Activated naive CD8-positive, alpha-beta T cell treated with anti-CD3 and anti-CD28 coated beads, Interleukin-2, amount 50 U/mL, for 16 hours (primary cell): ENCODE results near the gene NAA50.

Source experiments
- DNase-seq: peaks from one replicate; pipeline ENCODE4 v3.0.0-alpha.2; 2020; ENCODE audit warnings: low read depth, low spot score

Gene NAA50

DNA sequence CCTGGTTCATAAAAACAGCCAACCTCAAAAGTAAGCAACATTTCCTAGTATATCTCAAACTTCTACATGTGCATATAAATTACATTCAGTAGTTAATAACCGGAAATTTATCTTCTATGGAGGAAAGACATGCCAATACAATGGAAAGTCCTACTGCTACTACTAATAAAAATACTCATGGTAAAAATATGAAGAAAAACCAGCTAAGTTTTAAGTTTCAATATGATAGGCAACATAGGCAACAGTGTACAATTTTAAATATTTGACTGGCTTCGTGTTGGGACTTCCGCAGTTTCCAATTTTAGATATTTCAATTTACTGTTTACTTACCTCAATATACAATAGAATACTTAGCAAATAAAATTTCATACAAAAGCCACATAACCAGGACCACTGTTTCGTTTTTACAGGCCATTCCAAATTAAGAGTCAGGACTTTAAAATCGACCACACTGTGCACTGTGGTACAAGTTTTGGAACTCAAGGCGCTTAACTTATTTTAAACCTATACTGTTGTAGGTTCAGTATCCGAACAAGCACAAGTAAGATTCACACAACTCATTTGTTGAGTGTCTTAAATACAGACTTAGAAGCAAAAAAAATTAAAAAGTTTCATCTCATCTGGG lies 2.9 kb downstream of the NAA50 start:
- no peak for DNase-seq

DNA sequence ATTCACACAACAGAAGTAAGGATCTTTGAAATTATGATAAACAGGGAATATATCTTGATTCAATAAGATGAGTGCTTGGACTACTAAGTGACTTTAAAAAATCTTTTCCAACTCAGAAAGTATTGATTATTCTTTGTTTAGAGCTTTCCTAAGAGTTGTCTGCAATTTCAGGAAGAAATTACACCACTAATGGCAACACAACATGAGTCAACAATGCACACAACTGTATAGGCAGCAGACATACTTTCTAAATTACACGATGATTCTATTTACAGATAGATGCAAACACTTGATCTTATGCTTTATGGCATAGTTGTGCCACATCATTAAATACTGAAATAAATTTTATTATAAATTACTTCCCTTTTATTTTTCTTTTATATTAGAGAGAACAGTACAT lies 4.4 kb downstream of the NAA50 start:
- DNase-seq = no peak

DNA sequence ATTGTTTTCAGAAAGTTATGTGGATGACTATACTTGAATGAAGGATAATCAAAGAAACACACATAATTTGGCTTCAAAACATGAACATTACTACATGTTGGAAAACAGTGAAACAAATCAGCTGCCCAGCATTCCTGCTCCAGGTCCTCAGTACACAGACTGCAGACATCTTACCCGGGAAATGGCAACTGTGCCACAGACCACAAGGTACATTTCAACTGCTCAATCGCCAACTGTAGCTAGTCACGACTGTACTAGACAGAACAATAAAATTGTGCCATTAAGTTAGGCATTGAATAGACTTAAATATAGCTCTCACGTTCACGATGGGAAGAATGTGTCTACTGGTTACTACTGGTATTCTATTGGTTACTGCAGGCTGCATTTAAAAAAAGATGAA lies 5.0 kb downstream of the NAA50 start:
- DNase-seq = no peak

- DNase-seq = no peak
Measured at GRCh38 chr3:113736548-113737089, 9.4 kb downstream of the NAA50 start.

GRCh38 chr3:113731694-113732093 lies 14.4 kb downstream of the NAA50 start:
- no peak for DNase-seq

- no peak for DNase-seq
Measured at GRCh38 chr3:113730550-113730949, 15.5 kb downstream of the NAA50 start.

- no peak for DNase-seq
Measured at GRCh38 chr3:113728661-113729060, 17.4 kb downstream of the NAA50 start.

DNA sequence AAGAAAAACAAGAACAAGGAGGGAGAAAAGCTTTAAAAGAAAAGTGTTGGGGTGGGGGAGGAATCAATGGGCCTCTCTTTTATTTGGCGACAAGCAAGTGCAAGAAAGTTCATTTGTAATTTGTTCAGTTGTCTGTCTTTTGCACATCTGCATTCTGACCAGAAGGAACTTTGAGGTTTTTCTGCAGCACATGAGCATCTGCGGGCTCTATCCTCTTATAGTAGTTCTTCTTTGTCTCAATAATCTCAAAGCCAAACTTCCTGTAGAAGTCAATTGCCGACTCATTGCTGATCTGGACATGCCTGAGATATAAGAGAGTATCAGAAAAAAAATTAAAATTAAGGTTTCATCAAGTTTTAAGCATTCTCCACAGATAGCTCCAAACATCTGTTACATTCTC lies 24.4 kb downstream of the NAA50 start:
- DNase-seq = no peak

GRCh38 chr3:113719758-113720157 lies 26.3 kb downstream of the NAA50 start:
- DNase-seq = no peak

- DNase-seq = no peak
Measured at GRCh38 chr3:113719294-113719693, 26.8 kb downstream of the NAA50 start.

- no peak for DNase-seq
Measured at GRCh38 chr3:113717818-113718217, 28.2 kb downstream of the NAA50 start.

DNA sequence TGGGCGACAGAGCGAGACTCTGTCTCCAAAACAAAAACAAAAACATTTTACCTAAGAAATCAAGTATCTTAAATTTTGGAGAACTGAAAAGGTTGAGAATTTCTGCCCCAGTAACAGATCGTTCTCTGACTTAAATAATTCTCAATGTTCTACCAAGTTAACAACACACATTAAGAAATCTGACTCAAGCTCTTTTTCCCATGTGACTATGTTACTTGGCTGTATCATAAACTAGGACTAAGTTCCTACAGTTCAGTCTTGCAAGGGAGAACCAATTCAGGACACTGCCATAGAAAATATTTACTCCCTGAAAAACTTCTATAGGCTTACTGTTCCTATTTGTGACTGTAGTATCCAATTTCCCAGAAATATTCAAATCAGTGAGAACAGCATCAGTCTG lies 28.7 kb downstream of the NAA50 start:
- no peak for DNase-seq

GRCh38 chr3:113714702-113715101 lies 31.3 kb downstream of the NAA50 start:
- no peak for DNase-seq

- no peak for DNase-seq
Measured at GRCh38 chr3:113712129-113712528, 33.9 kb downstream of the NAA50 start.

- DNase-seq = no peak
Measured at GRCh38 chr3:113707835-113708234, 38.2 kb downstream of the NAA50 start.

- DNase-seq = no peak
Measured at GRCh38 chr3:113698956-113699355, 47.1 kb downstream of the NAA50 start.

DNA sequence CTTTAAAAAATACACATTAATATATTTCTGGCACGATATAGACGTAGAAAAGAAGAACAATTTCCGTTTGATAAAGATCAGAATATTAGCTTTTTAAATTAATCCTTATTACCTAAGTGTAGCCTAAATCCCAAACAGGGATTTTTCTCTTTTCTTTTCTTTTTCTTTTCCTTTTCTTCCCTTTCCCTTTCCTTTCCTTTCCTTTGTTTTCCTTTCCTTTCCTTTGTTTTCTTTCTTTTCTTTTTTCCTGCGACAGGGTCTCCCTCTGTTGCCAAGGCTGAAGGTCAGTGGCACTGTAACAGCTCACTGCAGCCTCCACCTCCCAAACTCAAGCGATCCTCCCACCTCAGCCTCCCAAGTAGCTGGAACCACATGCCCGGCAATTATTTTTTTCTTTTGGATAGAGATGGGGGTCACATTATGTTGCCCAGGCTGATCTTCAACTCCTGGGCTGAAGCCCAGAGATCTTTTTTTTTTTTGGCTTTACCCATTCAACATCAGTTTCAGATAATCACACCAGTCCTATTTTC lies 47.8 kb downstream of the NAA50 start:
- DNase-seq = no peak

GRCh38 chr3:113697500-113698090 lies 48.5 kb downstream of the NAA50 start:
- no peak for DNase-seq

- peak; percentile 97 for DNase-seq
Measured at GRCh38 chr3:113696658-113697499, 49.2 kb downstream of the NAA50 start.

DNA sequence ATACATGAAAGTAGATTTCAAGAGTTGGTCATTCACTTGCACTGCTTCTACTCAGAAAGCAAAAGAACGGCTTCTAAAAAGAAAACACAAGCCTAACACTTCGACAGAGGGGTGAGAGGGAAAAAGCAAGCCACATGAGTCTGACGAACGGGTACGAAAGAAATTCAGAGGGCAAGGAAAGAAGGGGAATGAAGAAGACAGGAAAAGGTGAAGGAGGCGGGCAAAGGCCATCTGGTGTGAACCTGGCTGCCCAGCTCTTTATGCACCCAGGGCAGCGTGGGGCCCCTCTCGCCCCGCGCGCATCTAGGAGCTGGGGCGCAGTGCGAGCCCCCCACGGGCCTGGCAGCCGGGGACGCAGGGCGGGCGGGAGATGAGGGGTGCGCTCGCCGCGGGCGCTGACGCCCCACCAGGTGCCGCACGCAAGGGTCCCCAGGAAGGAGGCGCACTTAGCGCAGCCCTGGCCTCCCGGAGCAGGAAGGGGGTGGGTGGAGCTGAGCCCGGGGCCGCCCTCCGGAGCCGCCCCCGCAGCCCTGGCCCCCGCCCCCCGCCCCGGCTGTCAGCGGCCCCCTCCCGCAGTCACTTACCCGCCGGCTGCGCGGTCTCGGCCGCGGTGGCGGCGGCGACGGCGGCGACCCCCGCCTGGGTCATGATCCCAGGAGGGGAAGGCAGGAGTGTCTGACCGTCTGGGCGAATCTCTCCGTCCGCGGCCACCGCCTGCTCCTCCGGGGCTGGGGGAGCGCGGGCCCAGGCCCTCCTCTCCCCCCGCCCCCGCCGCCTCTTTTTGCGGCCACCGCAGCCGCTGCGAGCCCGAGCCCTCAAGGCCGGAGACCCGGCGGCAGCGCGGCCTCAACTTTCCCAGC lies 50.0 kb downstream of the NAA50 start, which contains the start of gene USF3:
Gene USF3 (minus strand): TSS at position 857 of the 860 bp plus-strand sequence. CDS start 21,764 bp downstream, outside the sequence.
- DNase-seq = peak; percentile 67

DNA sequence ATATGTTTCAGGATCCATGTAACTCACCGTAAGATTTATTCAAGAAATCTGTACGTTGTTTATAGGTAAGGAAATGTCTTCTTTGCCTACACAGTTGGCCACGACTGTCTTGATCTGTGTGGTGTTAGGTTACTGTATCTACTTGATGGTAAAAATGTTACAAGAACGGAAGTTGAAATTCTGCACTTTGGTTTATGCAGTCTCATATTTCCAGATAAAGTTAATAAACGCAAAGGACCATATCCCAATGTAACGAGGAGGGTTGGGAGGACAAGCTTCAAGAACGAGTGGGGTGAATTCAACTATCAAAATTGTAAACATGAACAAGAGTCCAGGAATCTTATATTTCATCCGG lies 50.6 kb downstream of the NAA50 start:
- DNase-seq = no peak
